HG02970 (cell line): ENCODE data around the gene TRIM47.

Source experiments
- ATAC-seq: cut with Tn5 transposase; IDR thresholded peaks from one replicate; pipeline ENCODE4 v1.9.1; 2021; ENCODE audit warnings: mild to moderate bottlenecking, moderate library complexity, moderate number of reproducible peaks; ENCODE audit not compliant: unreplicated experiment, low FRiP score

TRIM47 gene

GRCh38 chr17:75909051-75909811 lies 30.9 kb upstream of the TRIM47 start:
- no peak for ATAC-seq

- no peak for ATAC-seq
Observed at GRCh38 chr17:75908201-75908600, 29.8 kb upstream of the TRIM47 start.

GRCh38 chr17:75906143-75906884 lies 27.9 kb upstream of the TRIM47 start:
- no peak for ATAC-seq

- peak; percentile 97 for ATAC-seq
Observed at GRCh38 chr17:75904749-75905521, 26.6 kb upstream of the TRIM47 start, which contains the start of gene MRPL38. Gene MRPL38, minus strand, starts transcription at chr17:75904884. Its CDS starts 9 bp downstream, at chr17:75904875.

- ATAC-seq: no peak
Observed at GRCh38 chr17:75902406-75902805, 24.0 kb upstream of the TRIM47 start.

GRCh38 chr17:75901727-75902126 lies 23.3 kb upstream of the TRIM47 start:
- ATAC-seq: no peak

- no peak for ATAC-seq
Observed at GRCh38 chr17:75900691-75901533, 22.5 kb upstream of the TRIM47 start.

GRCh38 chr17:75899767-75900468 lies 21.5 kb upstream of the TRIM47 start:
- ATAC-seq: no peak

- ATAC-seq: no peak
Observed at GRCh38 chr17:75899353-75899752, 21.0 kb upstream of the TRIM47 start.

GRCh38 chr17:75898791-75899190 lies 20.4 kb upstream of the TRIM47 start:
- ATAC-seq: no peak

GRCh38 chr17:75898065-75898464 lies 19.7 kb upstream of the TRIM47 start:
- ATAC-seq: no peak

- no peak for ATAC-seq
Observed at GRCh38 chr17:75897160-75898019, 19.0 kb upstream of the TRIM47 start.

- peak; percentile 47 for ATAC-seq
Observed at GRCh38 chr17:75896415-75897159, 18.2 kb upstream of the TRIM47 start, which contains the start of gene TRIM65. Gene TRIM65, minus strand, starts transcription at chr17:75896951. Its CDS starts 14 bp downstream, at chr17:75896937.

- no peak for ATAC-seq
Observed at GRCh38 chr17:75895370-75896155, 17.2 kb upstream of the TRIM47 start.

GRCh38 chr17:75894049-75894733 lies 15.8 kb upstream of the TRIM47 start:
- ATAC-seq: no peak

- no peak for ATAC-seq
Observed at GRCh38 chr17:75893305-75894048, 15.1 kb upstream of the TRIM47 start.
